ENCODE results near the gene PPP1R27. TPM values are rescaled to one million over a fixed set of nuclear protein-coding genes. Genes with fewer than 3 reads are reported as not detected.

The PPP1R27 gene
- total and polyA plus RNA-seq, 2 donors (not counting 3 experiments of a cell fraction or from before 2014, with no cell fraction given), result not detected

- intact Hi-C loops (cut with micrococcal nuclease), result no loop called here
- POLR2A ChIA-PET, result no interaction called here
- no peak for FAIRE-seq
Observed at GRCh38 chr17:81828656-81829055, 6.2 kb downstream of the PPP1R27 start.

More at GRCh38 chr17:81828656-81829055, 6.2 kb downstream of the PPP1R27 start:
- Histone ChIP-seq H3K4me3 (replicated peaks in 1 of 3; ENCODE audit: insufficient read depth in 1 of 3, low read depth in 1 of 3, low read length in 3 of 3) (no peak overlapping the region), H3K9me1 (replicated peaks; ENCODE audit: control insufficient read depth, extremely low read depth, insufficient read depth, low read length) (no peaks in the 10 kb centered on the region), H3K9me3 (replicated peaks; ENCODE audit: control insufficient read depth, insufficient read depth, low read length) (no peaks in the 10 kb centered on the region), H3K4me1 (ENCODE audit: control insufficient read depth, extremely low read depth, insufficient read depth, low read length) (peaks cover 9% of the 10 kb centered on the region), H3K36me3 (ENCODE audit: control insufficient read depth in 2 of 2, extremely low read depth in 1 of 2, insufficient read depth in 2 of 2, low read length in 2 of 2) (peaks cover 0 to 7% of the 10 kb centered on the region in 2 experiments), H3K27me3 (ENCODE audit: control insufficient read depth in 2 of 2, insufficient read depth in 2 of 2, low read length in 2 of 2) (no peaks in the 10 kb centered on the region), H2AFZ (ENCODE audit: low read depth, low read length) (no peak overlapping the region), H3K79me2 (ENCODE audit: control insufficient read depth, insufficient read depth, low read length) (peaks cover 9% of the 10 kb centered on the region), H4K20me1 (replicated peaks; ENCODE audit: control insufficient read depth, extremely low read depth, insufficient read depth, low read length) (no peaks in the 10 kb centered on the region), H3K9ac (replicated peaks; ENCODE audit: extremely low read depth, insufficient read depth, low read length) (no peak overlapping the region), H3K4me2 (ENCODE audit: insufficient read depth, low read length) (no peak overlapping the region), H3K27ac (ENCODE audit: insufficient read depth, low read depth, low read length) (no peak overlapping the region)
- dilution Hi-C loops (cut with MboI; ENCODE audit: extremely low pct_ligation_motif_present, low sequenced_read_pairs), result no loop called here
- no peak for TF ChIP-seq GATA2 (IDR thresholded peaks at IDR 0.05; ENCODE audit: insufficient read depth, insufficient read length, low read depth, low read length)
- TF ChIP-seq MAX (IDR thresholded peaks at IDR 0.05; ENCODE audit: insufficient read depth, insufficient read length), result no peak
- TF ChIP-seq POLR2A (IDR thresholded peaks at IDR 0.05; ENCODE audit: low read depth, low read length), result no peak
- TF ChIP-seq FOS (IDR thresholded peaks at IDR 0.05; ENCODE audit: borderline replicate concordance, insufficient read depth, low read length), result no peak
- TF ChIP-seq MYC (IDR thresholded peaks at IDR 0.05; ENCODE audit: low read depth, low read length), result no peak
- no peak for TF ChIP-seq JUN (IDR thresholded peaks at IDR 0.05; ENCODE audit: borderline replicate concordance, insufficient read depth, insufficient read length, low read depth)
- no peak for TF ChIP-seq EZH2 (IDR thresholded peaks at IDR 0.05; ENCODE audit: borderline replicate concordance, low read depth, low read length, severe bottlenecking)
- no peak for TF ChIP-seq CTCF (IDR thresholded peaks at IDR 0.05; ENCODE audit: extremely low read depth in 1 of 2, insufficient read depth in 1 of 2, low read depth in 1 of 2, low read length in 2 of 2)
- TF ChIP-seq POLR2AphosphoS5 (IDR thresholded peaks at IDR 0.05; ENCODE audit: insufficient read depth, low read depth, low read length), result no peak
- CTCF ChIA-PET, result no interaction called here
- no TSS peak for BruUV-seq (replicated peaks)
- DNase-seq (ENCODE audit: low read depth, low spot score), result no peak

Data from endothelial cell of umbilical vein (primary cell).